ENCODE data around the gene ZIC2.

- TF ChIP-seq CTCF (IDR thresholded peaks at IDR 0.05), result no peak
- TF ChIP-seq EP300 (IDR thresholded peaks at IDR 0.05), result no peak
These were observed 12.4 kb downstream of the ZIC2 start for GRCh38 chr13:99993660-99994637.

Data from stomach (tissue), 4 donors.